Breast epithelium (tissue), 3 donors: ENCODE measurements around the gene STXBP4.

Source experiments
- CTCF ChIP-seq, 3 donors: fragments of 450-650 bp; IDR thresholded peaks; one replicate each; pipeline ENCODE4 v1.5.1; 2016 to 2017; ENCODE audit warnings: antibody characterized with exemption in 3 of 3, mild to moderate bottlenecking in 3 of 3, moderate library complexity in 3 of 3
- POLR2A ChIP-seq: fragments of 450-650 bp; IDR thresholded peaks from one replicate; pipeline ENCODE4 v1.6.1; 2016; ENCODE audit warnings: antibody characterized with exemption, mild to moderate bottlenecking, moderate library complexity
- POLR2AphosphoS5 ChIP-seq, 3 donors: sonication (generic); formaldehyde crosslinking; IDR thresholded peaks; one replicate each; pipeline ENCODE4 v1.6.1; 2017; ENCODE audit warnings: antibody characterized with exemption in 3 of 3

DNA sequence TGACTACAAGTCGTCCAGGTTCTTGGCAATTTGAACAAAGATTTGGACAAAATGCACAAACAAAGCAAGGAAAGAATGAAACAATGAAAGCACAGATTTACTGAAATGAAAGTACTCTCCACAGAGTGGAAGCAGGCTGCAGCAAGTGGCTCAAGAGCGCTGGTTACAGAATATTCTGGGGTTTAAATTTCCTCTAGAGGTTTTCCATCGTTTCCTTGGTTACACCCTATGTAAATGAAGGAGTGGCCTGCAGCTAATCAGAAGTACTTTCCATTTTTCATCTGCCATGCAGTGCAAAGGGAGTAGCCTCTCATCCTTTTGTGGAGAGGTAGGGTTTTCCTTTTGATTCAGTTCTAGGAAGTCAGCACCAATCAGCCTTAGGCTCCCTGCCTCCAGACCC lies 11.8 kb downstream of the STXBP4 start:
- no peak for TF ChIP-seq CTCF (IDR thresholded peaks at IDR 0.05)
- TF ChIP-seq POLR2A = no peak
- TF ChIP-seq POLR2AphosphoS5 (IDR thresholded peaks at IDR 0.05) = no peak
